Hematopoietic multipotent progenitor cell treated with erythropoietin and hydrocortisone succinate and interleukin-3 and kit ligand, for 4 days (in vitro differentiated cells): ENCODE measurements around the gene MAPK8.

ENCODE experiments used
- DNase-seq: peaks from one replicate; pipeline ENCODE4 v3.0.0-alpha.2; 2015

MAPK8 gene

DNA sequence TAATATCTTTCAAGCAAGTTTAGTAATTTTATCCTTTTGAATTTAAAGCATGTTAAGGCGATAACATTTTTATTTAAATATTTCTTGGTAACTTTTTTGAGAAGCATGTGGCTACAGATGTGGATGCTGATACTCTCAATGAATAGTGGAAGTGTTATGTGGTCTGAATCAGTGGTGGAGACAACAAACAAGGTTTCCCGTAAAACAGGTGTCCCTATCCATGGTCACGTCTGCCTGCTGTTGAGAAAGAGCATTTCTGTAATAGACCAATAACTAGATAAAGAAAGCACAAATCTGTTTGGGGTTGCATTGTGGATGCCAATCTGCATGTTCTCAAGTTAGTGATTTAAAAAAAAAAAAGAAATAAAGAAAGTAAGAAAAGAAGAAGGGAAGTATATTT, 13.9 kb upstream of the MAPK8 start:
- DNase-seq: no peak

DNA sequence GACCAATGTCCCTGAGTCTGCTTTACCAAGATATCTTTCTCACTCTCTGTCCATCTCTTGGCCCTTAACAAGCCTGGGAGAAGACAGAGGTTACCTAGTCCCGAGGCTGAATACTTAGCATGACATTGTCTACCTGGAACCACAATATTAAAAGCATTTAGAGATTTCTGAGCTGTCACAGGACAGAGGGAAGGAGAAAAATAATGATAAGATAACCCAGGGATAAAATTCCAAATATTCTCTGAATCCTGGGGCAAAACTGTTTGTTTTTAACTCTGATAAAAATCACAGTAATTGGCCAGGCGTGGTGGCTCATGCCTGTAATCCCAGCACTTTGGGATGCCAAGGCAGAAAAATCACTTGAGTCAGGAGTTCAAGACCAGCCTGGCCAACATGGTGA, 12.0 kb upstream of the MAPK8 start:
- DNase-seq: no peak

DNA sequence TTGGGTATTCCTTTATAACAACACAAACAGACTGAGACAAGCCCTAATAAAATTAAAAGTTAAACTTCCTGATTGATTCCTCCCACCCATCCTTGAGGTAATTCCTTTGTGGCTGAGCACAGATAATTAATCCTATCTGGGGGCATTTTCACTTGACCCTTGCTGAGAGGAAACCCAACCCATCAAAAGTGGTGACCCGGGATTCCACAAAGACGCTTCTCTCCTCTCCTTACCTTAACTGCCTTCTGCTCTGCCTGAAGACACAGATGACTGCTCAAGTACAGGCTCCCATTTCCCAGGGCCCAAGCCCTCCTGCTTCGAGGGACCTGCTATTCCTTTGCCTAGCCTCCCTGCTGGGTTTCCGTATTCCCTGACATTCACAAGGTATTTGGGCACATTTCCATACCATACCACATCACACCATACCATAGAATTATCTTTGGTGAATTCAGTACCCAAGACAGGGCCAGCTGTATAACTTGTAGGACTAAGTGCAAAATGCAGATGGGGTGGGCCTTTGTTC, 9.8 kb upstream of the MAPK8 start:
- DNase-seq: no peak

DNA sequence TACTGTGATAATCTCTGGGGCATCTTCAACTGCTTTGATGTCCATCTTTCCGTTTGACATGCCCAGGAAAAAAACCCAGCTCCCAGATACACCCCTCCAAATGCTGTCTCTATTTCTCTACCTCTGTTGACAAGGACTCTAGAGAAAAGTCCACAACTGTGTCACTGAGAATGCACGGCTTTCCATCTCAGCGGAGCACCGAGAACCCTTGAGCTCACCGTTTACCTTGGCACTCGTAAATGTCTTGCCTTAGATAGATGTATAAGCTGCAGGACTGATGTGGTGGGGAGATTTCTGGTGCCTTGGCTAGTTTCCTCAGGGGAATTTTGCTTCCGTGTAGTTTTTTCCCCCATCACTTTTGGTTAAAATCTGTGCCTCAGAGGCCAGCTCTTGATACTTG, 7.4 kb upstream of the MAPK8 start:
- DNase-seq: no peak

DNA sequence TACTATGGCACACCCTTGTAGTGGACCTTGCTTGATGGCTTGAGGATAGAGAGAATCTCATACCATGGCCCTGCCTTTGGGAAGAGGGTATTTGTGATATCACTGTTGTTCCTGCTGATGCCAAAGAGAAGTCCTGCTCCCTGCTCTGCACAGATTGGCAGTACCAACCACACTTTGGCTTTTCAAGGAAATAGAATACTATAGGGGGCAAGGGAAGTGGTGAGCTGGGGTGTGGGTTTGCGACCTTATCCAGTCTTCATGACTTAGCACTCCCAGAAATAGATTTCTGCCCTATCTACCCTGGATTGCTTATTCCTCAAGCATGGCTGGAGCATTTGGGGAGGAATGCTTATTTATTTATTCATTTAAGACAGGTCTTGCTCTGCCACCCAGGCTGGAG, 6.8 kb upstream of the MAPK8 start:
- DNase-seq: peak; percentile 41

DNA sequence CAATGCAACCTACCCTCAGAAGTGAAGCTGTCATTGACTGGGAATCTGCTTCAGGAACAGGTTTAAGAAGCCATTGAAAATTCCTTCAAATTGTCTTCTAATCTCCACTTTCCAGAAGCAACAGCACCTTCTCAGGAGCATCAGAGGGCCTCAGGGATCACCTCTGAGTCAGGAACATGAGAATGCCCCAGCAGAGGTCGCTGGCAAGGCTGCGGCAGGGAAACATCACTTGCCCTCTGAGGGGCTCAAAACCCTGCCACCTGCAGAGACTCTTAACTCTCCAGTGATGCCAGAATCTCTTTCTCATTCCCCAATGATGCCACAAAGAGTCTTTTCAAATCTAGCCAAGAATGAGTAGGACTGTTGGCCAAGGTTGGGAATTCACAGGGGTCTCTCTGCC, 5.9 kb upstream of the MAPK8 start:
- DNase-seq: no peak

DNA sequence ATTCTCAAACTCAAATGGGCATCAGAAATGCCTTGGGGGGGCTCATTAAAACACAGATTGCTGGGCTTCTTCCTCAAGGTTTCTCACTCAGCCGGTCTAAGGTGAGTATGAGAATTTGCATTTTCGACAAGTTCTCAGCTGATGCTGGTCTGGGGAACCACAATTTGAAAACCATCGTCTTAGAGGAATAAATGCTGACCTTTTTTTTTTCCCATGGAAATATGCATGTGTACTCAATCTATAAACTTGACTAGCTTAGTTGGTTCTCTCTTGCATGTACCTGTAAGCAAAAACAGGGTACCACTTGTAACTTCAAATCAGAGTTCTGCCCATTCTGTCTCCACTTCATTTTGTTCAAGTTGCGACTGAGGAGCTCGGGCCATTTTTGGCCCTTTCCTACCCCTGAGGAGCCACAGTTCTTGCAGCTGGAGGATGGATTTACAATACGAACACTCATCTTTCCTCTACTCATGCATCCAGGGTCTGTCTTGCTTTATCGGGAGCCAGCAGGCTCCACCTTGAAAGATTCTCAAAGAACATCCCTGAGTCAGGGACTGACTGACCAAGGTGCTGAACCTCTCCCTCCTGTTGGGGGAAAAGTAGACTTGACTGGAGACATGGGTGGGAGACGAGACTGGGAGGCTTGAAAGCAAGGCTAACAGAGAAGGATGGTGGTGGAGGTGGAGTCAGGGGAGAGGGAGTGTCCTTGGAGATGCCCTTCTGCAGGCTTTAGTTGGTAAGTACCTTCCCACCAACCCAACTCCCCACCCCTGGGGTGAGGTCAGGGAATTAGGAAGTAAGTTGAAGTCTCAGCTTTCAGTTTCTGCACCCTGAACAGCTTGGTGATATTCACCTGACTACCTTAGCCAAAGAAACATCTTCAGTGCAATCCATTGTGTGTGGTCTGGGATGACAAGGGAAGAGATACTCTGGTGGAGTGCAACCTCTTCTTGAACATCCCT, 3.7 kb upstream of the MAPK8 start:
- no peak for DNase-seq

DNA sequence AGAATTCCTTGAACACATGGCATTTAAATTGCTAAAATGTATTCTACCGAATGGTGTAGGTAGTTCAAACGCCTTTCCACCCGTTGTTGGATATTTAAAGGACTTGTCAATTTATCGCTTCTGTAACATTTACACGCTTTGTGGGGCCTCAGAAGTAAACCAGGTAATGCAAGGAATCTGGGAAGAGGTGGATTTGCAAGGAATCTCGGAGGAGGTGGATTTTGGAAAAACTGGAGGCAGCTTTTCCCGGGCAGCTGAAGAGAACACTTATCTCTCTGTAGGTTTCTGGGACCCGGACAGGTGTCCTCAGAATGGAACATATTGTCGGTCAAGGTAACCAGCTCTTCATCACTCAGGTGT, 592 bp upstream of the MAPK8 start:
- peak; percentile 5 for DNase-seq

DNA sequence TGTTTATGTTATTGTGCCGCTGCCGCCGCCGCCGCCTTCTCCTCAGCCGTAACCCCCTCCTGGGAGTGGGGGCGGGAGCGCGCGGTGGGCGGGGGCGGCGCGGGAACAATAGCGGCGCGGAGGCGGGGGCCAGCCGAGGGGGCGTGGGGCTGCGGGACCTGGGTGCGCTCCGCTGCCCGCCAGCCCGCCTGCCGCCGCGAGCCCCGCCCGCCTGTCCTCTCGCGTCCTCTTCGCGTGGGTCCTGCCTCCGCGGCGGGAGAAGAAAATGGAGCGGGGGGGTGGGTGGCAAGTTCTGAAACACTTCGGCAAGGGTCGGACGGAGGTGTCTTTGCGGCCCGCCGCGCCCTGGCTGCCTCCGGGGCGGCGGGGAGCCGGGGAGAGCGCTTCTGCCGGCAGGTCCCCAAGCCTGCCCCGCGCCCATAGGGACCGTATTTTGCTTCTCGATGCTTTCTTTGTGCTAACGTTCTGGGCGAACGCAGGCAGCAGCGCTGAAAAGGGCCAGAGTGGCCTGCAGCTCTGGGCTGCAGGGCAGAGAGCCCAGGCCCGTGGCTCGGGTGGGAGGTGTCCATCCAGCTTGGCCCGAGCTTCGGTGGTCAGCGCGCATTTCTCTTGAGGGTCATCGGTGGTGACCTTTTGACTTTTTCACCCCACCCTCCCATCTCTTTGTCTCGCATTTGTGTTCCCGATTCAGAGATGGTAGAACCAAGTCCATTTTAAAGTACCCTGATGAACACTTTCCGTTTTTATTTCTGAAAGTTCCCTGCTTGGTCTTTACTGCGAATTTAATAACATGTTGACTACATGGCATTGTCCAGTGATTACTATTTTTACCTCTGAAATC, 613 bp downstream of the MAPK8 start:
- peak; percentile 67 for DNase-seq

DNA sequence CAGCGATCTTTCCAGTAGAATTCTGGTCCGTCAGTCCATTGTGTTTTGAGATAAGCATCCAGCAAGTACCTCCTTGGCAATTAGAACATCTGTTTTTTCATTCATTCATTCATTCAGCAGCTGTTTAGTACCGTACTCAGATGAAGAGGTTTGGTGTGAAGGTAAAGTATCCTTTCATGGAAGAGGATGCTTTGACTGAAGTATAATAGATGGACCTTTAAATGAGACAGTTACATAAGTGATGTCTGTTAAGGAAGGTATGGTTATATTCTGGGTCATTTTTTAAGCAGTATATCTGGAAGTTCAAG, 1.2 kb downstream of the MAPK8 start:
- DNase-seq: peak; percentile 8

DNA sequence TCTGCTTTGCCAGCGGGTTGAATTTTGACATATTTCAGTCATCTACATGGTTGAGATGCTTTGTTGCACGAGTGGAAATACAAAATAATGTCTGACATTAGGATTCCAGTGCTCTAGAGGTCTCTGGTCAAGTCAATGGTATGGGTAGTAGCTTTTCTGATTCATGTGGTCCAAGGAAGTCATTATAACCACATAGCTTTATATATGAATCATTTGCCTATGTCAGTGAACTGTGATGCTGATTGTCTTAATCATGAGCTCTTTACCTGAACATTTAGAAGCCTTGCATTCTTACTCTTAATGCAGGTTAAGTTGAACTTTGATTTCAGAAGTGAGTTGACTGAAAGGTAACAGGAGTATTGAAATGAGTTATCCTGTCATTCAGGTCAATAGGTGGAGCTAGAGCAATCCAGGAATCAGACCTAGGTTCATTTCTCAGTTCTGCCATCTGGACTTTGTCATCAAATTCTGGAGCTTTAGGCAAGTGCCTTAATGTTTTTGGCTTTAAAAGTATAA, 3.3 kb downstream of the MAPK8 start:
- DNase-seq: peak; percentile 32

DNA sequence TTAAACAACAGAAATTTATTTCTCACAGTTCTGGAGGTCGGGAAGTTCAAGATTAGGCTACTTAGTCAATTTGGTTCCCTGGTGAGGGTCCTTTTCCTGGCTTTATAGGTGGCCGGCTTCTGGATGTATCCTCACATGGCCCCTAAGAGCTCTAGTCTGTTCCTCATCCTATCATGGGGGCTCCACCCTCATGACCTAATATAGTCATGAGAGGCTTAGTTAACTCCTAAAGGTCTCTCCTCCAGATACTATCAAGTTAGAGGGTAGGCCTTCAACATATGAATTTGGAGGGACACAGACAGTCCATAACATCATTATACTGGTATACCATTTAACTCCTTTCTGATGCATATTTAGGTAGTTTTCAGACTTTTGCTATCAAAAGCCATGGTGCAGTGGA, 7.6 kb downstream of the MAPK8 start:
- DNase-seq: peak; percentile 9

DNA sequence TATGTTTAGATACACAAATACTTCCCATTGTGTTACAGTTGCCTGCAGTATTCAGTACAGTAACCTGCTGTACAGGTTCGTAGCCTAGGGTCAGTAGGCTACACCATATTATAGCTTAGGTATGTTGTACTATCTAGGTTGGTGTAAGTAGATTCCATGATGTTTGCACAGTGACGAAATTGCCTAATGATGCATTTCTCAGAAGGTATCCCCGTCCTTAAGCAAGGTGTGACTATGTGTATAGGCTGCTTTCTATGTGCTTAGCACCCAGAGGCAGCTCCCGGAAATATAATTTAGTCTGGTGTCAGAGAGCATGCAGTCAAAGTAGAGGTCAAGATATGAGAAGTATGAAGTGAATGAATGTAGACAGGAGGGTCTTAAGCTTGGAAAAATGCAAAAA, 9.8 kb downstream of the MAPK8 start:
- no peak for DNase-seq

DNA sequence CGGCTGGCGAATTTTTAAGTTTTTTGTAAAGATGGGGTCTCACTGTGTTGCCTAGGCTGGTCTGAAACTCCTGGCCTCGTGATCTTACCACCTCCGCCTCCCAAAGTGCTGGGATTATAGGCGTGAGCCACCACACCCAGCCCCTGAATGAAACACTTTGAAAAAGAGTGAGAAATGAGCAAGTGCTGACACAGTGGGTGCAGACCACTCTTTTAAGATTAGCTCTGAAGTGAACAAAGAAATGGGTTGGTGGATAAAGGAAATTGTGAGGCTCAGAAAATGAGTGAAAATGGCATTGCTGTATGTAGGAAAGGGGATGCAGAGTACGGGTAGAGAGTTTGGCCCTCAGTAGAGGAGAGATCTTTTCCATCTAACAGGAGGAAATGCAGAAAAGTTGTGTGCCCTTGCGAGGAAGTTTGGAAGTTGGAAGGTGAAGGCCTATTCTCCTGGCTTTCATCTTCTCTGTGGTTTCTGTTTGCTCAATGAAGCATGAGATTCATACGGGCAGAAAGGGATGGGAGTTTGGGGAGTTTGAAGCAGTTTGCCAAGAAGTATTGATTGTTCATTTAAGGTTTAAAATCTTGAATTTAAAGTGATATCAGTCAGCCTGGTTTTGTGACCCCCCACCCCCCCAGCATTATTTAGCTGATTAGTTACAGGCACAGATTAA, 11.0 kb downstream of the MAPK8 start:
- no peak for DNase-seq

DNA sequence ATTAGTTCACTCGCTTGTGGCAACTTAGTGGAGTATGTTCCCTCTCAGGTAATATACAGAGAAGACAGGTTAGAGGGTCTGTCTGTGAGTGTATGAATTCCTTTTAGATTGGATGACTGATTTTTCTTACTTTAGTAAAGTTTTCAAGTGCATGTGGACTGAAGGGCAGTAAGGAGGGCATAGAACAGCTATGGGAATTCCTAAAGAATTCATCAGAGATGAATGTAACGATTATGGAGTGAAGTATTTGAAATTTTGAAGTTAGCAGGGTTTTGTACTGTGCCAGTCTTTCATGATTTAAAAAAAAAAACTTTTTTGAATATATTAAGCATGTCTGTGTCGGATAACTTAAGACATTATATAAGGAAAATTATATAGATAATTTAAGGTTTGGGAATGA, 15.5 kb downstream of the MAPK8 start:
- DNase-seq: no peak

DNA sequence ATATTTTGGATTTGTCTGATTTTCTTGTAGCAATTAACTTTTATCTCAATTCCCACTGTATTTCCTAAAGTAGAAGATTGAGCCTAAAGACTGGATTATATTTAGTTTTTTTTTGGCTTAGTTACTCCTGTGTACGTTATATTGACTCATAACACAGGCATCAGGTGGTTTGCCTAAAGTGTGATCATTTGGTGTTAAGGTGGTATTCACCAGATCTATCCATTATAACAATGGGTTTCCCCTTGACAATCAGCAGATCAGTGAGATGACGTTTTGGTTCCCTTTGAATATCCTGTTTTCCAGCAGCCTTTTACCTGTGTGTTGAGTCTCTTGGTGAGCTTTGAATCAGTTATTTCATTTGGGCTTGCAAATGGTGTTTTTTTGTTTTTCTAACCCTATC, 18.1 kb downstream of the MAPK8 start:
- no peak for DNase-seq

DNA sequence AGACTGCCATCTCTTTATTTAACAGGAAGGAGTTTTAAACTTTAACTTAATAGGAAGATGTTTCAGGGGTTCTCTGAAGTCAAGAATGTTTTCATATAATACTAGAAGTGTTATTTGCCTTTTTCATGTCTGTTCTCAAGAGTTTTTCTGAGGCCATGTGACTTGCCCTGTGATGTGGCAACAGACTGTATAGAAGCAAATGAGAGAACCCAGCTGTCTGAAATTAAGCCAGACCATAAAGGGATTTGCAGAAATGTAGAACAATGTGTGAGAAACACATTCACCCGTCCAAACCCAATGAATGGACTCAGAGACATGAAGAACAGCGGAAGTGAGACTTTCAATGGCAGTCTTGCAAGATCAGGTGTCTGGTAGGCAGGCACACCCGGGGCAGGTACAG, 23.8 kb downstream of the MAPK8 start:
- DNase-seq: no peak

DNA sequence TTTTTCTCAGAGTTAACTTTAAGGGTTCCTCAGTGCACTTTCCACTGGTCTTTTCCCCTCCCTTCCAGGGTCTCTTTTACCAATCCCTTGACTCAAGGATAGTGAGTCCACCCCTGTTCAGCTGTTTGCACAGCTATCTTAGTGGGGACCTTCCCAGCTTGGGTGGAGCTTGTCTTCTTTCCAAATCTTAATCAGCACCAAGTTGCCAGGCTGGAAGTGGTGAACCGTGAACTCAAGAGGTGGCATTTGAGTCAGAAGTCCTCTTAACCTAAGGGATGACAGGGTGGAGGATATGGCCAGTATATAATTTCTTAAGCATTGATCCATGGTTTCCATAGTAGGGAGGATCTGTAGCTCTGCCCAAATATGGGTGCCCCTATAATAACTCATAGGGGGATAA, 25.0 kb downstream of the MAPK8 start:
- DNase-seq: no peak

DNA sequence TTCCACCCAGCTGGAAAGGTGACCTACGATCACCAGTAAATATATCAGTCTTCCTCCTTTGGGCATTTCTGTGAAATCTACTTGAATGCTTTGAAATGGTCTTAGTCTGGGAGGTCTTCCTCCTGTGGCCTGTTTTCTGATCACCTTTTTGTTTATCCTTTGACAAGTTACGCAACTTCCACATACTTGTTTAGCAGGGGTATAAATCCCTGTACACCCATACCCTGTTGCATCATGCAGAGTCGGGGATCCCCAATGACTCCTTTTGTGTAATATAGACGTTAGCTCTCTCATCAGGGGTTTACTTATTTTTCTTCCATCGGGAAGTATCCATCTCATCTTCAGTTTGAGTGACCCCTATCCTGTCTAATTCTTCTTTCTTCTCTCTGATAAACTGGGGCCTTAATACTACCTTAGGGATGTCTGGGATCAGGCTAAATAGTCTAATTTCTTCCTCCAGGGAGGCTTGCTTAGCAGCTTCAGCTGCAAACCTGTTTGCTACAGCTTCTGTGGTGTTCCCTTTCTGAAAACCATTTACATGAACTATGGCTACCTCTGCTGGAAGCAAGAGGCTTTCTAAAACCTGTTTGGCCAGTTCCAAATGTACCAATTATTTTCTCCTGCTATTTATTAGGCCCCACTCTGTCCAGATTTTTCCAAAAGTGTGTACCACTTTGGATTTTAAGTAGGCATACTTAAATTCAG, 25.8 kb downstream of the MAPK8 start:
- DNase-seq: no peak

DNA sequence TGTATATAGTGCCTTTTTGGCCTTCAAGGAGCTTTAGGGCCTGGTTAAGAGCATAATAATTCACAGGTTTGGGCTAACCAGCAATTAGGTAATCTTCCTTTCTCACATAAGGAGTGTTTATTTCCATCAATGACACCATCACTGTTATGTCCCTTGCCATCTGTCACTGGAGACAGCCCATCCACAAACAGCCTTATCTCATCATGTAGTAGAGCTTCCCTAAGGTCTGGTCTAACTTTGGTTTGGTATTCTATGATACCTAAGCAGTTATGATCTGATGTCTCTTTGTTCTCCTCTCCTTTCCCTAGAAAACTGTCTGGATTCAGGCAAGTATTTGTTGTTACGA, 26.4 kb downstream of the MAPK8 start:
- no peak for DNase-seq

DNA sequence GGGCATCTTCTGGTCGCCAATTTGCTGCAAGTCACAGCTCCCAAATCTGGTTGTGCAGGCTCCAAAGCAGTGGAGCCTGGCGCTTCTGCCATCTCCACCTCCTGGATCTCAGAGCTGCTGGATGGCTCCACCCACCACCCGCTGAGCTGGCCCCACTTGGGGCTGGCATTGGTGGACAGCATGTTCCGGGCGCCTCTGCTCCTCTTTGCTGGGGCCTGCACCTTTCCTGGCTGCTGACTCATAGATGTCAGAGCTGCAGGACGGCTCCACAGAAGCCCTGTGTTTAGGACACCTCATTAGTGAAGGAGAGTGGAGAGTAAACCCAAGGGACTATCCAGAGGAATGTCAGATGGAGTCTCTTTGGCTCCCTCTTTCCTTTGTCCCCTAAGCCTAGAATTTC, 27.4 kb downstream of the MAPK8 start:
- no peak for DNase-seq

DNA sequence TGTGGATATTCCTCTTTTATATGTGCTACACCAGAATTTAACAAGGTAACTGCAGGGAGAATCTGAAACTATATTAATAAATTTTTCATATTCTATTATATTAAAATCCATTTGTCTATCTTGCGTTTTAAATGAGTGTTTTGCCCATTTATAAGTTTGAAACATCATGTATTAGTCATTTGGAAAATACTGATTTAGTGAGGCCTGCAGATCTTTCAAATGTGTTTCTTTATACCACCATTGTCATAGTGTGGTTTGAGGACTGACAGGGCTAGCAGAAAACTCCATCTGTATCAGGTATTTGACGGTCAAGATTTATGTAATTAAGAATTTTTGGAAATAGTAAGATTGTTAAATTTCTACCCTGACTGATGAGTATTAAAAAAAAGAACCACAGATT, 29.3 kb downstream of the MAPK8 start:
- no peak for DNase-seq
